HEK293 (cell line): ENCODE data around the gene CCDC184.

ENCODE experiments used
- CTCF ChIP-seq: fragments of 450-650 bp; formaldehyde crosslinking; IDR thresholded peaks from 2 replicates; pipeline ENCODE4 v1.5.1; 2016; ENCODE audit warnings: missing biosample characterization, missing genetic modification characterization
- MEIS1 ChIP-seq: sonication (generic); formaldehyde crosslinking; IDR thresholded peaks from 2 replicates; pipeline ENCODE4 v1.8.1; 2022; ENCODE audit warnings: missing genetic modification reagents, mild to moderate bottlenecking, borderline replicate concordance
- MYNN ChIP-seq: fragments of 450-650 bp; formaldehyde crosslinking; IDR thresholded peaks from 2 replicates; pipeline ENCODE4 v1.5.1; 2016; ENCODE audit warnings: missing biosample characterization, missing genetic modification characterization, borderline replicate concordance
- ZNF121 ChIP-seq: fragments of 450-650 bp; formaldehyde crosslinking; IDR thresholded peaks from 2 replicates; pipeline ENCODE4 v1.5.1; 2016; ENCODE audit warnings: missing biosample characterization, missing genetic modification characterization
- ZNF513 ChIP-seq: fragments of 450-650 bp; IDR thresholded peaks from 2 replicates; pipeline ENCODE4 v1.5.1; 2018; ENCODE audit warnings: missing biosample characterization, missing genetic modification characterization
- ZNF560 ChIP-seq: fragments of 450-650 bp; formaldehyde crosslinking; IDR thresholded peaks from 2 replicates; pipeline ENCODE4 v1.5.1; 2017; ENCODE audit warnings: missing biosample characterization, missing genetic modification characterization, borderline replicate concordance
- ZNF639 ChIP-seq: fragments of 450-650 bp; formaldehyde crosslinking; IDR thresholded peaks from 2 replicates; pipeline ENCODE4 v1.5.1; 2016; ENCODE audit warnings: missing biosample characterization, missing genetic modification characterization

- no peak for TF ChIP-seq CTCF (tag by site-specific recombination)
- TF ChIP-seq MYNN (tag by site-specific recombination): no peak
- no peak for TF ChIP-seq ZNF121 (tag by site-specific recombination)
- TF ChIP-seq ZNF560 (tag by site-specific recombination): no peak
- TF ChIP-seq MEIS1: no peak
- TF ChIP-seq ZNF639 (tag by site-specific recombination): no peak
- TF ChIP-seq ZNF513 (tag by site-specific recombination): no peak
Observed at GRCh38 chr12:48216785-48217184, 33.3 kb downstream of the CCDC184 start.
